GM18499 (cell line): ENCODE data around the gene HDAC9.

Experiments used
- ATAC-seq: cut with Tn5 transposase; IDR thresholded peaks from one replicate; pipeline ENCODE4 v1.9.1; 2021; ENCODE audit warnings: moderate number of reproducible peaks; ENCODE audit not compliant: insufficient read depth, unreplicated experiment

The HDAC9 gene

DNA sequence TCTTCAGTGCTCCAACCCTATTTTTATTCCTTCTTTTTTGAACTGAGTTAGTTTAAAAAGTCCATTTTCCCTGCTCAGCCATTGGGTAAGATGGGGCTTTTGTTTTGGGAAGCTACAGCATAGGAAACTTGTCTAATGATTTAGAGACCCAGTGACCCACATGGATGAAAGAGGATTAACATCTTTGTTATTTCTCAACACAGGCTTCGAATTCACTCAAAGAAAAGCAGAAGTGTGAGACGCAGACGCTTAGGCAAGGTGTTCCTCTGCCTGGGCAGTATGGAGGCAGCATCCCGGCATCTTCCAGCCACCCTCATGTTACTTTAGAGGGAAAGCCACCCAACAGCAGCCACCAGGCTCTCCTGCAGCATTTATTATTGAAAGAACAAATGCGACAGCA lies 152.0 kb downstream of the HDAC9 start:
- ATAC-seq = no peak

DNA sequence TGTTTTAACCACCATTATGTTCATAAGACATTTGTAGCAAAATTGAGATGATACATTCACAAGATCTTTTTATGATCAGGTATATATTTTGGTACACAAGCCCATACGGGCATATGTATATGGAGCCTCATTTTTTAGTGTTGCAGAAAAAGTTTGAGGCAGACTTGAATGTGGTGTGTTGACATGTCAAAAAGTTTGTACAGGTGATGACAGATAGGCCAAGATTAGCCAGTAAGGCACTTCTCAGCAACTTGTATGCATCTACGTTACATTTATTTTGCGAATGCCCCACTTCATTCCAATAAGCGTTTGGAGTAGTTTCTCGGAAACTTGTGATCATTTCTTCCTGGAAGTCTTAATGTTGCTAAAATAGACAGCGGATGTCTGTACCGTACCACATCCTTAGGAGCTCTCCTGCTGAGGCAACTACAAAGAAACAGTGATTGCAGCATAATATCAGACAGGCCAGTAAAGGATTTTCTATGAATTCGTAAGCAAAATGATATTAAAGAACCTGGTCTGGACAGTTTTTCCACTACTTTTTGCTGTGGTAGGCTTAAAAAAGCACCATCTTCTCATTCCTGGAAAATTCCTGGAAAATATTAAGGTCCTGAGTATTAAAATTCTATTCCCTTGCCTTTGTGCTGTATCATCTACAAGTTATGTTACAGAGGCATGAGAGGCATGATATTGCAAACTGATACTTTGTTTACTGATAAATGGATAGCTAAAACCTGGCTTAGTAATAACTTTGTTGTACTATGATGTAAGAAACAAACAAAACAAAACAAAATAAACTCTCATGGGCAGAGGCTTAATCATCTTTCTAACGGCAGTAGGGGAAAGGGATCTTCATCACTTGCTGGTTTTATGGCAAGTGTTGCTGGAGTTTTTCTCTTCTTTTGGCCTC lies 153.6 kb downstream of the HDAC9 start:
- ATAC-seq = no peak

DNA sequence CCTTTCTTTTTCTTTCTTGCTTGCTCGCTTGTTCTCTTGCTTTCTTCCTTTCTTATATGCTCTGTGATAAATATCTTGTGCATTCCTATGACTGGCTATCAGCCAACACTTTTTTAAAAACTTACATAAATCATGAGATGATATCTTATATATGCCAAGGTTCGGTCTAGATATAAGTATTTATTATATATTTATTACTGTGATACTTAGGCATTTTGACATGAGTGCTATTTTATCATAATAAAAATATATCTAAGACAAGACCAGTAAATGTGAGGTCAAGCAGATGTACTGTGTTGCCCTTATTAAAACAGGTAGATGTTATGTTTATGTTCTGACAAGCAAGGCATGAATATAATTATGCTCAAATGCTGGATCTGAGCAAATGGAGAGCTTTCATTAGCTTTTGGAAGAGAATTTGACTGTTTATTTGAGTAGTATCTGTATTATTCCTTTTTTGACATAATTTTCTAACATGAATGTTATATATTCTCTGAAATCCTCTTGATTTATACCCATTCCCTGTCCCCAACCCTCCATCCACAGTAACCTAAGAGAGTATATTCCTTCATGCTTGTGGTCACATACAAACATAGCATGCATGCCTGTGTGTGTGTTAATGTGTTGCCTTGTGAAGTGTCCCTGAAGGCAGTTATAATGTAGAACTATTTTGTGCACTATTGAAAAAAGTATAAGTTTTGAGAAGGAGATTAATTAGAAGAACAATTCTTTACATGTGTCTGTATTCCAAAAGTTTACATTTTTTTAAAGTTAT lies 158.0 kb downstream of the HDAC9 start:
- ATAC-seq = no peak

DNA sequence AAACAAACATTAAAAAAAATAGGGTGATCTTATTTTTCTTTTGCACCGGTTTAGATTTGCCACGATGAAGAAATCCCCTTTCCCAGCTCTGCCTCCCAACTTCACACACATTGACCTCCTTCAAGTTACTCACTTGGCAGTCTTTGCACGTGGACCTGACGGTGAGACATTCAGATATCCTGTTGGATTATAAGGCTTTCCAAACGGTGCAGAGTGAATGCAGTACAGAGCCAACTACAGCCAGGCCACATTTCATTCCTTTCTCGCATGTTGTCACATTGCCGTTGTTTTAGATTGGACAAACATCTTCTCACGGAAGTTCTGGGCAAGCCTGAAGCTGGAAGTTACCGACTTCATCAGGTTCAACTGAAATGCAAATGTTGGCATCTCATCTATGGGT lies 159.2 kb downstream of the HDAC9 start:
- no peak for ATAC-seq

DNA sequence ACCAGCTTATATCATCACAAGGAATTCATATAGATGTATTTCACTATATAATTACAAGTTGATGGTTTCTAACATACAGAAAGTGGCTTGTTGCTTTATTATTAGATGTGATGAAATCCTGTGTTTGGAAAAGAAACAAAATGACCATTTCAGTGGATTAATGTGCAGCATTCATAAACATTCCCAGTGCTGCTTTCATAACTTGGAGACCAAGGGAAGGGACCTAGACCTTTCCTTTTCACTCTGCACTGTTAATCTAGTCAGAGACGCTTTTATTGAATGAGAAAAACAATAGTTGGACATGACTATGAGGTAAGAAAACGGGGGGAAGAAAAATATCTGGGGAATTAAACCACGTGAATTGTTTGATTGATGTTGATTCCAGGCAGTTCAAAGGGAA lies 160.0 kb downstream of the HDAC9 start:
- no peak for ATAC-seq

DNA sequence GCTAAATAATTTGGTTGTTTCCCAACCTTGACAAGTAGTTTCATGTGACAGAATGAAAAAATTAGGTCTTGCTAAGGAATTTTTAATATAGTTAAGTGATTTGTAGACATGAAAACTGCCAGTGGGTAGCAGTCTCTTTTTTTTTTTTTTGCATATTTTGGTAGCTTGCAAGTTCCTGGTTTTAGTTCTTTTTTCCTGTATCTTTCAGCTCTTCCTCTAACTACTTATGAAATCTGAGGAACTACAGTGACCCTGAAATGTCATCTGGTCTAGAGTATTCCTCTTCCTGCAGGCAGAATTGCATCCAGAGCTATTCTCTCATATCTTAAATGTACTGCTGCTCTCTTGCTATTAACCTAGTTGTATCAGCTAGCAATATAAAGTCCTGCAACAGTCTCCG lies 160.4 kb downstream of the HDAC9 start:
- no peak for ATAC-seq

DNA sequence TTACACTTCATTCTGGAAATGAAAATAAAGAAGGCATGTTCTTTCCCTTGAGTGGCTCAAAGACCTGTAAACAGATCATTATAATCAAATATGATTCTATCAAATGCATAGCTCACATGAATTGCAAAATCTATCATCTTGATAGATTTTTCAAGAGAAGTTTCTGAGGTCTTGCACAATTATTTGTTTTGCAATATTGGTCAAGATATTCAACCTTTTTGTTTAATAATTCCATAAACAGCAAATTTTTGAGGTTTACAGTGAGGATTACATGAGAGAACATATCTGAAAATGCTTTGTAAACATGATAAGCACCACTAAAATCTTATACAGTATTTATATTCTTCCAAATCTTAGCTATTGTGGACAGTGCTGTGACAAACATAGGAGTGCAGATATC lies 160.8 kb downstream of the HDAC9 start:
- no peak for ATAC-seq

DNA sequence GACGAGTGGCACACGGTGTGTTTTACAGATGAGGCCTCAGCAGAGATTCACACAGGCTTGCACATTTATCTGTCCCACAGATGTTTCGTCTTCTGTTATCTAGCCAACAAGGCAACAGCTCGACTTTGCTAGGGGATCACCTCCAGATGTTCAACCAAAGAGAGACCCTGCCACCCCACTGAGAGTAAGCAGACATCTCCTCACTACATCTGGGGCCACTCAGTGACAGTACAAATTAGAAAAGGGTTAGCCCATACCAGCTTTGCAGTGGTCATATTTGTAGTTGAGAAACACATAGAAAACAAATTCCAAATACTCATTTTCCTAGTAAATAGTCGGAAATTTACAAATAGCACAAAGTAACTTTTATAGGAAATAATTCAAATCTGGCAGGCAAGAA lies 164.2 kb downstream of the HDAC9 start:
- no peak for ATAC-seq

DNA sequence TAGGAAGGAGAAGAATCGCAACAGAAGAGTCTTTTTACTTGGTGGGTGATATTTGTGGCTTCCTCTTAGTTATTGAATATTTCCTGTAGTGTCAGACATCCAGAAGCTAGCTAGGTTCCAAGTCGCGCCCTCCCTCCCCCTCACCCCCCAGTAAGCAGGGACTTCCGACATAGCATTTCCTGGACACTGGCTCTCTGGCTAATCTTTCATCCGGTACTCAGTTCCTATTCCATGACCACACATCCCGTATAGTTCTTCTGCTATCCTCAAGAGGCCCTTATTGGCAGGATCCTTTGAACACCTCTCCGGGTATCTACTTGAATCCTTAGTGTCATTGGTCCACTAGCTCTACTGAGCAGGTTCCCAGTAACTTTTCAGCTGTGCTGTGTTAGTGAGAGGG lies 167.8 kb downstream of the HDAC9 start:
- no peak for ATAC-seq

DNA sequence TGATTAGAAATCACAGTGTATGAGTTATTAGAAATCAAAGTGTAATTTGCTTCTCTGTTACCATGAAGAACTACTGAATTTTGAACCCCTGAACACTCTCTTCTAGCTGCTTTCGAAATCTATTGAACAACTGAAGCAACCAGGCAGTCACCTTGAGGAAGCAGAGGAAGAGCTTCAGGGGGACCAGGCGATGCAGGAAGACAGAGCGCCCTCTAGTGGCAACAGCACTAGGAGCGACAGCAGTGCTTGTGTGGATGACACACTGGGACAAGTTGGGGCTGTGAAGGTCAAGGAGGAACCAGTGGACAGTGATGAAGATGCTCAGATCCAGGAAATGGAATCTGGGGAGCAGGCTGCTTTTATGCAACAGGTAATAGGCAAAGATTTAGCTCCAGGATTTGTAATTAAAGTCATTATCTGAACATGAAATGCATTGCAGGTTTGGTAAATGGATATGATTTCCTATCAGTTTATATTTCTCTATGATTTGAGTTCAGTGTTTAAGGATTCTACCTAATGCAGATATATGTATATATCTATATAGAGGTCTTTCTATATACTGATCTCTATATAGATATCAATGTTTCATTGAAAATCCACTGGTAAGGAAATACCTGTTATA lies 170.7 kb downstream of the HDAC9 start:
- peak; percentile 93 for ATAC-seq

DNA sequence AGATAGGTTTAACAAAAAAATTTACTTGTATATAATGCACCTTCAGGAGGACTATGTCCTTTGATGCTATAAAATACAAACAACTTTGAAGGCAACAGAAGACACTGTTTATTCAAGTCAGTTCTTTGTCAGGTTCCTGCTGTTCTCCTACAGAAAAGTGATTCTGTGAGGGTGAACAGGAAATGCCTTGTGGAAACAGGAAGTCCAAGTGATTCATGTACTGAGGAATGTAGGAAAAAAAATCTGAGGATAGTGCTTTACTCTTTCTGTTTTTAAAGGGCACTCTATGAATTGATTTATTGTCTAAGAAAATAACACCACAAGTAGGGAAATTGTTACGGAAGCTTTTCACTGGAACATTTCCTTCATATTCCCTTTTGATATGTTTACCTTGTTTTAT lies 171.9 kb downstream of the HDAC9 start:
- no peak for ATAC-seq

DNA sequence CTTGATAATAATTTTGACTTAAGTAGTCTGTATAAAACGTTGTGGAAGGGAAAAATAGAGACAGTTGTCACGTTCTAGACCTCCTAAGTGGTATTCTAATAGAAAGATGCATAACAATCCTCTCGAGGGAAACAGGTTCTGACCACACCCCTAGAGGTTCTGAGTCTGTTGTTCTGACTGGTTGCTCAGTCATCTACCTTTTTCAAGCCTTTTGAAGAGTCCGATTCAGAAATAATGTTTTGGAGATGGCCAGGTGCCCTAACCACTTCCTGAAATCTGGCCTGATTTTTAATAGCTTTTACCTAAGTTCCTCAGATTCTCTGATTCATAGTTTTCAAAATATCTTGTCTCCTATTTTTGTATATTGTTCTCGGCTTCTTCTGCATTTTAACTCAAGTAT lies 175.6 kb downstream of the HDAC9 start:
- ATAC-seq = no peak

DNA sequence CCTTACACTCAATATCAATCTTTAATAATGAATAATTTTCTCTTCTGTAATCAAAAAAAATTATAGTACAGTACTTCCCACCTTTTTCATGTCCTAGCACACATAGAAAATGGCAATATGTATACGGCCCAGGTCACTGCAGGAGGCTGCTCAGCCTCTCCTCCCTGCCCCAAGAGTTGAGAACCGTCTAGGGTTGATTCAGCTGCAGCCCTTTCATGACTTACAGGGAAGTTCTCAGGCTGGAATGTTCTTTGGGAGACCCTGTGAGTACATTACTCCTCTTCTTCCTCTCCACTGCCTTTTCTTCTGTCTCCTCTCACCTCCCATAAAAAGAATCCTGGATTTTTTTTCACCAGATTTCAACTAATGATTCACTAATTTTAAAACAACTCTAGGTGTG lies 180.0 kb downstream of the HDAC9 start:
- no peak for ATAC-seq

DNA sequence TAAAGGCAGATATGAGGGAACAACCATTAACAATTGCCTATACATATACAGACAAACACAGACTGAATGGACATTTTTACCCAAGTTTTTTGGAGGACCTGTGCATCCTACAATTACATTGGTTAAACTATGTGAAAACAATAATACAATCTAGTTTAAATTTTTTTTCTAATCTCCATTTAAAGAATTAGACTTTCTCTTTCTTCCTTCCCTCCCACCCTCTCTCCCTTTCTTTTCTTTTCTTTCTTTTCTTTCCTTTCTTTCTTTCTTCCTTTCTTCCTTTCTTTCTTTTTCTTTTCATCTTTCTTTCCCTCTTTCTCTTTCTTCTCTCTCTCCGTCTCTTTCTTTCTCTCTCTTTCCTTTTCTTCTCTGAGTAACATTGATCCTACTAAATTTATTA lies 183.7 kb downstream of the HDAC9 start:
- no peak for ATAC-seq

DNA sequence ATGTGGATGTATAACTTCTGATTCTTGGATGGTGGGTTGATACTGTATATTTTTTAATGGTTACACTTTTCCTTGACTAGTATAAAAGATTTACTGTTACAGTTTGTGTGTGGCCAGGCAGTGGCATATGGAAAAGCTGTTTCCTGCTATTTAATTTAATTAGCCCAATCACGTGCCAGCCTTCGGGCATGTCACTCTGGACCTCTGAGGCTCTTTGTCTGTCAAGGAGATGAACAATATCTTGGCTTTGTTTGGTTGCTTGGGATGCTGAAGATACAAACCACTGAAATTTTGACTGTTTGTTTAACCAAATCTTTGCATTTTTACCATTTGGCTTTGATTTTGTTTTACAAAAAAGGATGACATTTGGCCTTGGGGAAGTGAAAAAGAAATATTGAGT lies 185.0 kb downstream of the HDAC9 start:
- no peak for ATAC-seq

DNA sequence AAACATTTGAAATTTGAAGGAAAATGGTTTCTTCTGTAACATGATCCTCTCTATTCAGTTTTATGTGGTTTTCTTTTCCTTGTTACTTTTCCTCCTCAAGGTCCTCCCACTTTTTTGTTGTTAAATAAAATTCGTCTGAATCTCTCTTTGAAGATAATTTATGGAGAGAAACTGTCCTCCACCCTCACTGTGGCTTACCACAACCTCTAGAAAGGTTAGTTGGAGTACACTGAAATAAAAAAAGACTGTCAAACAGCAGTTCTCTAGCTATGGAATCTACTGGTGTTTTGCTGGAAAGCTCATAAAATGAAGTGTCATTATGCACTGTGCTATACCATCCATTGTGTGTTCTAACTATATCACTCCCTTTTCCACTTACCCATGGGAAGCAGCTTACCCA lies 189.4 kb downstream of the HDAC9 start:
- ATAC-seq = no peak

DNA sequence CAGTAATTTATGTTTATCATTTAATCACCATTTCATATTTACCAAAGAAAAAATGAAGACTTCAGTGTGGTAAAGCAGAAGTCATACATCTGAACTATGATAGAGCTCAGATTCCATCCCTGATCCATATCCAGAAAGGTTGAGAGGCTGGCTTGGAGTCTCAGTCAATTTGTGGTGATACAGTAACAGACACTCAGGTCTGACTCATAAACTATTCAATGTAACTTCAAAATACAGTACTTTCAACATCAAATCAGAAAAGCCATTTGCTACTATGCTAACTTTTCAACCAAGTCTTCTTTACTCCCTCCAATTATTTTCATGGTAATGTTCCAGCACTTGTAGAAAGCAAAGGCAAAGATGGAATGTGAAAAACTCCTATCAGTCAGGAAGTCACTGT lies 190.4 kb downstream of the HDAC9 start:
- no peak for ATAC-seq

DNA sequence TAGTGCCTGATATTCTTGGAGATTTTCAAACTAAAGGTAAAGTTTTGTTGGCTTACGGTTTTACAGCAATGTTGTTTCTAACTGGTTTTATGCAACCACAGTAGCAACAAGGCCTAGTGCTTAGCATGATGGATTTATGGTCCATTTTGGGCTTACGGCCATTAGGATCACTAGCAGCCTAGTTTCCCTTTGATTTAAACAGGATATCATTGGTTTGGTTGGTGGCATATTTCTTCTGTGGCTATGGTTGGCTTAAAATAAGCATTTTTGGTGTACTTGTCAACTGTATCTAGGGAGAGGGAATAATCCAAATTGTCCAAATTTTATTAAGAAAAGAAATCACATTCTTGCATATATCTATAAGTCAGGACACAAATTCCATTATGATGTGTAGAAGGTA lies 194.0 kb downstream of the HDAC9 start:
- ATAC-seq = no peak

DNA sequence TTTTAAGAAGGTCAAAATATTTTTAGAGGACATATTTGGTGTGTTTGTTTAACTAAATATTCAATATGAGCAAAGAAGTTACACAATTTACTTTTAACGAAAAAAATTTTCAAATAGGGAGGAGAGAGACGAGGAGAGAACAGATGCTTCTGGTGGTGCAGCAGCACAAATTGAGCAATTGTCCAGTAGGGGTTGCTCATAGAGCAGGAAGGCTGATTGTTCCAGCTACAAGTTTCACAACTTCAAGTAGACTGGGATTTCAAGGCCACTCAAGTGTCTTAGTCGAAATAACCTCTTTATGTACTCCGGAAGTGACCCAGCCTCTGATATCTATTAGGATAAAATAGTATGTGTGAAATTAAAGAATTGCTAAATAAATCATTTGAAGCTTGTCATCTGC lies 197.9 kb downstream of the HDAC9 start:
- no peak for ATAC-seq

DNA sequence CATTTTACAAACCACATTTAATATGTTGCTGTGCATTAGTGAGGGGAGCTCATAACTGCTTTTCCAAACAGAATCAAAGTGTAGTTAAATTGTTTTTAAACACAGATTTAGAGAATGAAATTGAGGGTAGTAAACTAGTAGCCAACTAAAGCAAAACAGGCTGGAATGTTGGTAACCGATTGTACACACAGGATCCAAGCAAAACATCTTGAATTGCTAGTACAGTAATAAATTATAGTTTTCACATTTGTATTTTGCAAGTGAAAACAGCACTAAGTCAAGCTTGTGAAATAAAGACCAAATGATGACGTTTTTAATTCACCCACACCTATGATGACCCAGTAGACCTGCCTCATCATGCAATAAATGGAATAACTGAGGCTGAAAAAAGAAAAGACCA lies 198.3 kb downstream of the HDAC9 start:
- ATAC-seq = no peak

DNA sequence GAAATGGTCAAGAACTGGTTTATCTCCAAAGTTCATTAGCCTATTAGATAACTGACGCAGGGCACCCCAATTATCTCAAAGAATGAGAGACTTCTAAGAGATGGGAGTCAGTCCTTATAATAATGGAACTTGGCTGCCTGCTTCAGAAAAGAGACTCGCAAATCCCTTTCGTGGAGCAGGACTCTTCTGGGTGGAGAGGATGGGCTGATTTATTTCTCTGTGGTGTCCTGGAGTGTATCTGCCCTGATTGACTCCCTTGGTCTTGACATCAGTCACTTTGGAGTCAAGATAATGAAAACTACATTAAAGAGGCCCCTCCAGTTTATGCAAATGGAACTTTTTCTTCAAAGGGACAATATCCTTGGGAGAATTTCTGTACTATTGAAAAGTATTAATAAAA lies 198.9 kb downstream of the HDAC9 start:
- no peak for ATAC-seq
